Measurements from ENCODE around the gene ACTL10.
"Not testable (repeated sequence)": the region's sequence is repeated elsewhere in the genome, so short reads cannot be mapped to it uniquely, and the experiment has no call there.

ACTL10 gene

DNA sequence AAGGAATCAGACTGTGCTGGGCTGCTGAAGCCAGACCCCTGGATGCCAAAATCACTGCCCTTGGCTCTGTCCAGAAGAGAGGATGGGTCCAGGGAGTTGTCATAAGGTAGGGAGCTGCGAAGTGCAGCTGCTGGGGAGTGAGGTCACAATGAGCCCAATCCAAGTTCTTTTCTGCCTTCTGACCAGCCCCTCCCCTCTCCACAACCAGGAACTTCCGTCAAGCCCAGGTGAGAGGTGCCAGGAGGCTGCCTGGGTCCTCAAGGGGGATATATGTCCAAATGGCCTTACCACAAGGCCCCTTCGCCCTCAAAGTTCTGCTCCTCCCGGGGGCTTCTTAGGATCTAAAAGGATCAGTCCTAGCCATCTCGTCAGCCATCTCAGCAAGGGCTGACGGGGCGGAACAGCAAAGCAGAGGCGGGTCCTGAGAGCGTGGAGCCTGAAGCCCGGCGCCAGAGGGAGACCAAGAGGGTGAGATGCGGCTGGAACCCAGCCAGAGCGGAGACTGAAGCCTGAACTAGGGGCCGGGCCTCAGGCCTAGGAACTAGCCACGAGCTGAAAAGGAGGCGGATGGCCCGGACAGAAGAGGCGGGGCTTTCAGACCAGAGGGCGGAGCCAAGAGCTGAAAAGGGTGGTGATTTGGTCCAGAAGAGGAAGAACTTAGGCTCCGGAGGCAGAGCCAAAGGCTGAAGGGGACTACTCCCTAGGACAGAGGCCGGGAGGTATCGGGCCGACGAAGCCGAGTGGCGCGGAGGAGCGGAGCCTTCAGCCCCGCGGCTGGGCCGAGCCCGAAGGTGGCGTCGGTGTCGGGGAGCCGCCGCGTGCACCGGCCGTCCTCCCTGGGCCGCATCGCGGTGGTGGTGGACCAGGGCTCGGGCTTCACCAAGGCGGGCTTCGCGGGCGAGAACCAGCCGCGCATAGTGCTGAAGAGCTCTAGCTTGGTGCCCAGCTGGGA, at the start of gene ACTL10:
Gene ACTL10, plus strand, starts transcription at position 651 of the 952 bp plus-strand sequence. CDS start 555 bp downstream, outside the sequence.
- DNase-seq (ENCODE audit: low read depth): peak; percentile 99
- H3K27me3 ChIP-seq (replicated peaks; ENCODE audit: control insufficient read depth, insufficient read depth, low read length): no peaks in the 10 kb centered on the region
- peaks cover 29% of the 10 kb centered on the region for H3K36me3 ChIP-seq (ENCODE audit: control insufficient read depth, insufficient read depth, low read length, severe bottlenecking)
- H3K4me1 ChIP-seq (ENCODE audit: control insufficient read depth, insufficient read depth, low read length): peaks cover 36% of the 10 kb centered on the region
- H3K4me3 ChIP-seq (ENCODE audit: low read length): peak within 1 kb of the TSS; percentile 65
- peak within 1 kb of the TSS; percentile 73 for H3K9ac ChIP-seq (ENCODE audit: low read length)
- no peaks in the 10 kb centered on the region for H3K9me3 ChIP-seq (ENCODE audit: control insufficient read depth, low read length)

DNA sequence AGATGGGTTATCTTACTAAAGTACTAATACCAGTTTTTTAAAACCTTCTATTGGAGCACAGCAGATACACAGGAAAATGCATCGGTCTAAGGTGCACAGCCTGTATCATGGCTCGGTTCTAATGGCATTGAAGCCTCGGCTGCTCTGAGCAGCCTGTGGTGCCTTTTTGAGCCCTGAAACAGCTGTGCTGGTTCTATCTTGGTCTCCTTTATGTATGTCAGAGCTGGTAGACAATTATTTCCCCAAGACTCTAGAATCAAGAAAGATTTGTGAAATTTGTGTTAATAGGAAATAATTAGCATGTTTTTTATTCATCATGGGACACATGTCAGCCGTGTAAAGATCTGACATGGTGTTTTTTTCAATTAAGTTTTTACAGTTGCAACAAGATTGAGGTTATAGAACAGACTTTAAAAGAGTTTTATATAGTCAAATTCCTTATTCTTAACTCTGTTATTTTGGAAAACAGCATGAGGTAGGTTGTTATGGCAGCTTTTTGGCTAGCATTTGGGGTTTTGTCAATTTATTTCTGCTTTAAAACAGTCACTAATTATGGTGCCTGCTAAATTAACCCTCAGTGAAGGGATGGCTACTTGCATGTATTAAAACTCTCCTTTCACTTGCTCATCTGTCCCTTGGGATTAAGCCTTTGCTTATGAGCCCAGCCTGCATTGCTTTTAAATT, 44.9 kb upstream of the ACTL10 start:
- no peaks in the 10 kb centered on the region for H3K4me1 ChIP-seq (ENCODE audit: control insufficient read depth, insufficient read depth, low read length)
- no peaks in the 10 kb centered on the region for H3K9me3 ChIP-seq (ENCODE audit: control insufficient read depth, low read length)
- H3K9ac ChIP-seq (ENCODE audit: low read length): no peak overlapping the region
- H3K27me3 ChIP-seq (replicated peaks; ENCODE audit: control insufficient read depth, insufficient read depth, low read length): no peaks in the 10 kb centered on the region
- no peak overlapping the region for H3K4me3 ChIP-seq (ENCODE audit: low read length)
- no peak for DNase-seq (ENCODE audit: low read depth)
- peaks cover 39% of the 10 kb centered on the region for H3K36me3 ChIP-seq (ENCODE audit: control insufficient read depth, insufficient read depth, low read length, severe bottlenecking)

DNA sequence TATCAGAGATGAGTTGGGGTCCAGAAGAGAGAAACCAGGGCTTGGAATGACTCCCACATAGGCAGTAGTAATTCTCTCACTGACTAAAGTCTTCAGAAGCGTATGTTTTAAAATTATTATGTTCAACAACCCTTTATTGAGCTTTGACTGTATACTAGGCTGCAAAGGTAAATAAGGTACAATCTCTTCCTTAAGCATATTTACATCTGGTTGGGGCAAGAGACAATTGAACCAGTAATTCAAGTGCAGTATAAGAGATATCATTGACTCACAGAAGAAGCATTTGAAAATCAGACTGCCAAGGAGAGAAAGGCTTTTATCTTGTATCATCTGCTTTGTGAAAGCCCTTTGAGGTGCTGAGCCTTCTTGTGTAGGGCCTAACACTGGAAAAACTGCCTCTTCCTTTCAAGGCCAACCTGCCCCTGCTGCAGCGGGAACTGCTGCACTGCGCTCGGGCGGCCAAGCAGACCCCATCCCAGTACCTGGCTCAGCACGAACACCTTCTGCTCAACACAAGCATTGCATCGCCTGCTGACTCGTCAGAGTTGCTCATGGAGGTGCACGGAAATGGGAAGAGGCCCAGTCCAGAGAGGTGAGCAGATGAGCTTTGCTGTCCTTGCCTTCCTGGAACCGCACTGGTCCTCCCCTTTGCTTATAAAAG, 43.9 kb upstream of the ACTL10 start:
- Histone ChIP-seq H3K4me1 (ENCODE audit: control insufficient read depth, insufficient read depth, low read length) (no peaks in the 10 kb centered on the region), H3K27me3 (replicated peaks; ENCODE audit: control insufficient read depth, insufficient read depth, low read length) (no peaks in the 10 kb centered on the region), H3K36me3 (ENCODE audit: control insufficient read depth, insufficient read depth, low read length, severe bottlenecking) (peaks cover 35% of the 10 kb centered on the region), H3K9me3 (ENCODE audit: control insufficient read depth, low read length) (no peaks in the 10 kb centered on the region), H3K4me3 (ENCODE audit: low read length) (no peak overlapping the region), H3K9ac (ENCODE audit: low read length) (no peak overlapping the region)
- DNase-seq (ENCODE audit: low read depth): no peak

DNA sequence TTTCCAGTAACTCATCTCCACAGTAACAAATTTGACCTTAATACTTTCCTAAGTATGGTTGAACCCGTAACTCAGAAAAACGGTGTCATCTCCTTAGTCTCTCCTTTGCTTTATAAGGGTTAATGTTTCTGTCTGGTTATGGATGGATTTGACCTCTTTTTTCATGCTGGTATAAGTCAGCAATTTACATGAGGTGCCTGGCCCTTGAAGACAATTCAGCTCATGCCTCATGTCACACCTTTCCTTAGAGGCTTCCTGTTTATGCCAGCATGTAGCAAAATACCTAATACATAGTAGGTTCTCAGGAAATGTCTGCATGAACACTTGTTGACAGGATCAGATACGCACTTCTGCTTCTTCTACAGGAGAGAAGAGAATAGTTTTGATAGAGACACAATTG, 42.3 kb upstream of the ACTL10 start:
- DNase-seq (ENCODE audit: low read depth): no peak
- Histone ChIP-seq H3K9ac (ENCODE audit: low read length) (no peak overlapping the region), H3K9me3 (ENCODE audit: control insufficient read depth, low read length) (no peaks in the 10 kb centered on the region), H3K4me3 (ENCODE audit: low read length) (no peak overlapping the region), H3K4me1 (ENCODE audit: control insufficient read depth, insufficient read depth, low read length) (no peaks in the 10 kb centered on the region), H3K36me3 (ENCODE audit: control insufficient read depth, insufficient read depth, low read length, severe bottlenecking) (peaks cover 51% of the 10 kb centered on the region), H3K27me3 (replicated peaks; ENCODE audit: control insufficient read depth, insufficient read depth, low read length) (no peaks in the 10 kb centered on the region)

DNA sequence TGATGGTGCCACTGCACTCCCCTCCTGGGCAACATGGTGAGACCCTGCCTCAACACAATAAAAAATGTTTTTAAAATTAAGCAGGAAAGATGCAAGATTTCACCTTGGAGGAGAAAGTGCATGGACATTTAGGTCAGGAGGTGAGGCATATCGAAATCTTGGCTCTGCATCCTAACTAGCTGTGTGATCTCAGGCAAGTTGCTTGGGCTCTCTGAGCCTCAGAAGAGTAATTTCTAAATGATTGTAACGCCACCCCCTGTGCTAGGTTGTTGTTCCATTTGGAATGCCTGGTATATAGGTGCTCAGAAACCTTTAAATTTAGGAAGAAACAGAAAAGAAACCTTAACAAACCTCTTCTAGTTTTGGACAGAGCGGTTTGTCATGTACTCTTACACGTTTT, 40.6 kb upstream of the ACTL10 start:
- Histone ChIP-seq H3K9ac (ENCODE audit: low read length) (no peak overlapping the region), H3K9me3 (ENCODE audit: control insufficient read depth, low read length) (no peaks in the 10 kb centered on the region), H3K36me3 (ENCODE audit: control insufficient read depth, insufficient read depth, low read length, severe bottlenecking) (peaks cover 65% of the 10 kb centered on the region), H3K27me3 (replicated peaks; ENCODE audit: control insufficient read depth, insufficient read depth, low read length) (no peaks in the 10 kb centered on the region), H3K4me3 (ENCODE audit: low read length) (no peak overlapping the region), H3K4me1 (ENCODE audit: control insufficient read depth, insufficient read depth, low read length) (no peaks in the 10 kb centered on the region)
- DNase-seq (ENCODE audit: low read depth): no peak

DNA sequence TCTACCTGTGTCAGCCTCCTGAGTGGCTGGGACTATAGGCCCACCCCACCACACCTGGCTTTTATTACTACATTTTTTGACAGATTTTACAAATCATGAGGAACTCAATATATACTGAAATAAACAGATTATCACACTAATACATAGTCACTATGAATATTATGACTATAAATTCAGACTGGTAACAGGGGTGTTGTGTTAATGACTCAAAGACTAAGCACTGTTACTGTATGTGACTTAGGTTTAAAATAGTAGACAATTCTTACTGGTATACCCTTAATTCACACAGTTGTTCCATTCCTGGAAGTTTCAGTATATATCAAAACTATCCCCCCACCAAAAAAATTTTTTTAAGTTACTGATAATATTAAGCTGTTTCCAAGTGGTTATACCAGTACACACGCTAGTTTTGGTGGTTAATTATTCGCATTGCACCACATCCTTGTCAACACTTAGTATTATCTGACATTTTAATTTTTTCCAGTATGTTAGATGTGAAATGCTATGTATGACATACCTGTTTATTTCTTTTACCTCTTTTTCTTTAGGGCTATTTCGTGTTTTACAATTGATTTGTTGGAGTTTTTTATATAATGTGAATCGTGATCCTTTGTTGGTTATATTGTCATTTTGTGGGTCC, 39.0 kb upstream of the ACTL10 start:
- Histone ChIP-seq H3K36me3 (ENCODE audit: control insufficient read depth, insufficient read depth, low read length, severe bottlenecking) (peaks cover 65% of the 10 kb centered on the region), H3K27me3 (replicated peaks; ENCODE audit: control insufficient read depth, insufficient read depth, low read length) (no peaks in the 10 kb centered on the region)

DNA sequence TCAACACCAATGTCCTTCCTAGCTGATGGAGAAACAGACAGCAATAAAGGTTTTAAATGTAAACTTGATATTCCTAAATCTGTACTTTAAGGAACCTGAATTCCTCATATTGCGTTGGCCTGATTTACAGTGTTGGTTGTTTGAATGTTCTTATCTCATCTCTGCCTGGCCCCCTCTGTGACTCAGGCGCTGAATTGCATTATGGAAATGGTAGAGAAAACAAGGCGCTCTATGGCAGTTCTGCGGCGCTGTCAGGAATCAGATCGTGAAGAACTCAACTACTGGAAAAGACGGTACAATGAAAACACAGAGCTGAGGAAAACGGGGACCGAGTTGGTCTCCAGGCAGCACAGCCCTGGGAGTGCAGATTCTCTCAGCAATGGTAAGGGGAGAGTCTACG, 37.2 kb upstream of the ACTL10 start:
- Histone ChIP-seq H3K9ac (ENCODE audit: low read length) (no peak overlapping the region), H3K27me3 (replicated peaks; ENCODE audit: control insufficient read depth, insufficient read depth, low read length) (no peaks in the 10 kb centered on the region), H3K4me3 (ENCODE audit: low read length) (no peak overlapping the region), H3K4me1 (ENCODE audit: control insufficient read depth, insufficient read depth, low read length) (no peaks in the 10 kb centered on the region), H3K9me3 (ENCODE audit: control insufficient read depth, low read length) (no peaks in the 10 kb centered on the region), H3K36me3 (ENCODE audit: control insufficient read depth, insufficient read depth, low read length, severe bottlenecking) (peaks cover 60% of the 10 kb centered on the region)
- DNase-seq (ENCODE audit: low read depth): no peak

More for the DNA sequence above, 39.0 kb upstream of the ACTL10 start:
- H3K4me1 ChIP-seq (ENCODE audit: control insufficient read depth, insufficient read depth, low read length): no peaks in the 10 kb centered on the region
- no peak overlapping the region for H3K4me3 ChIP-seq (ENCODE audit: low read length)
- no peaks in the 10 kb centered on the region for H3K9me3 ChIP-seq (ENCODE audit: control insufficient read depth, low read length)
- DNase-seq (ENCODE audit: low read depth): no peak
- H3K9ac ChIP-seq (ENCODE audit: low read length): no peak overlapping the region

DNA sequence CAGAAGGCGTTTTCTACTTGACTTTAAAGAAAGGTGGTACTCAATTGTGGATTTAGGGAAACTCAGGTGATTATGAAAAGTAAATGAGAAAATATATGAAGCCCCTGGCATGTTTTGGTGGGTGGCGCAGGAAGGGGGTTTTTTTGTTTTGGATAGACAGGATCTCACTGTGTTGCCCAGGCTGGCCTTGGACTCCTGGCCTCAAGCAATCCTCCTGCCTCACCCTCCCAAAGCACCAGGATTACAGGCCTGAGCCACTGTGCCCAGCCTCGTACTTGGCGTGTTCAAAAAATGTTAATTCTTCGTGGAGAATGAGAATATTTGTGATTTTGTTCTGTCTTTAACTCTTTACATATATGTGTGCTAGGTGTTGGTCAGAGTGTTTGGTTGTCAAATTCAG, 36.8 kb upstream of the ACTL10 start:
- peaks cover 56% of the 10 kb centered on the region for H3K36me3 ChIP-seq (ENCODE audit: control insufficient read depth, insufficient read depth, low read length, severe bottlenecking)
- H3K4me1 ChIP-seq (ENCODE audit: control insufficient read depth, insufficient read depth, low read length): no peaks in the 10 kb centered on the region
- no peak overlapping the region for H3K9ac ChIP-seq (ENCODE audit: low read length)
- no peaks in the 10 kb centered on the region for H3K9me3 ChIP-seq (ENCODE audit: control insufficient read depth, low read length)
- no peaks in the 10 kb centered on the region for H3K27me3 ChIP-seq (replicated peaks; ENCODE audit: control insufficient read depth, insufficient read depth, low read length)
- H3K4me3 ChIP-seq (ENCODE audit: low read length): no peak overlapping the region
- DNase-seq (ENCODE audit: low read depth): no peak

DNA sequence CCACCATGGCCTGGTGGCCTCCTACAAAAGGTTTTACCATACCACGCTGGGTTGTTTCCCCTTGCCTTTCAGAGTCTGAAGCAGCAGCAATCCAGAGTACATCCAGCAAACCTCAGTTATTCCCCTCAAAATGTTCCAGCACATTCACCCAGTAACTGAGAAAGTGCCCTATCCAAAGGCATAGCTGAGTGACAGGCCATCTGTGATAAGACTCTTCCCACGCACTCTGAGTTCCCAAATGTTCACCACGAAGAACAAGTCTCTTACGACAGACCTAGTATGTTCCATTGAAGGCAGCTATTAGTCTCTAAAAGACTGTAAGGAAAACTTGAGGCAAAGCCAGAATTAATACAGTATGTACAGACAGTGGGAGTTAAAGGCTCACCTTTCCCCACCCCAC, 36.2 kb upstream of the ACTL10 start:
- Histone ChIP-seq H3K4me3 (ENCODE audit: low read length) (no peak overlapping the region), H3K9me3 (ENCODE audit: control insufficient read depth, low read length) (no peaks in the 10 kb centered on the region), H3K9ac (ENCODE audit: low read length) (no peak overlapping the region), H3K27me3 (replicated peaks; ENCODE audit: control insufficient read depth, insufficient read depth, low read length) (no peaks in the 10 kb centered on the region), H3K4me1 (ENCODE audit: control insufficient read depth, insufficient read depth, low read length) (no peaks in the 10 kb centered on the region), H3K36me3 (ENCODE audit: control insufficient read depth, insufficient read depth, low read length, severe bottlenecking) (peaks cover 54% of the 10 kb centered on the region)
- no peak for DNase-seq (ENCODE audit: low read depth)

DNA sequence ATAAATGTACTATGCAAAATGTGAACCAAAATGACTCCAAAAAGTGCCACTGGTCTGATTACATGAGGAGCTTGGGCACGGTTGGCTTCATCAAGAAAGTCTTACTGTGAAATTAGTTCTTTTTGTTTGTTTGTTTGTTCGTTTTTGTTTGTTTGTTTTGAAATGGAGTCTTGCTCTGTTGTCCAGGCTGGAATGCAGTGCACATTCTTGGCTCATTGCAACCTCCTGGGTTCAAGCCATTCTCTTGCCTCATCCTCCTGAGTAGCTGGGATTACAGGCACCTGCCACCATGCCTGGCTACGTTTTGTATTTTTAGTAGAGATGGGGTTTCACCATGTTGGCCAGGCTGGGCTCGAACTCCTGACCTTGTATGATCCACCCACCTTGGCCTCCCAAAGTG, 34.8 kb upstream of the ACTL10 start:
- H3K36me3 ChIP-seq (ENCODE audit: control insufficient read depth, insufficient read depth, low read length, severe bottlenecking): peaks cover 51% of the 10 kb centered on the region
- not testable (repeated sequence) for DNase-seq (ENCODE audit: low read depth); H3K27me3 ChIP-seq (replicated peaks; ENCODE audit: control insufficient read depth, insufficient read depth, low read length)

DNA sequence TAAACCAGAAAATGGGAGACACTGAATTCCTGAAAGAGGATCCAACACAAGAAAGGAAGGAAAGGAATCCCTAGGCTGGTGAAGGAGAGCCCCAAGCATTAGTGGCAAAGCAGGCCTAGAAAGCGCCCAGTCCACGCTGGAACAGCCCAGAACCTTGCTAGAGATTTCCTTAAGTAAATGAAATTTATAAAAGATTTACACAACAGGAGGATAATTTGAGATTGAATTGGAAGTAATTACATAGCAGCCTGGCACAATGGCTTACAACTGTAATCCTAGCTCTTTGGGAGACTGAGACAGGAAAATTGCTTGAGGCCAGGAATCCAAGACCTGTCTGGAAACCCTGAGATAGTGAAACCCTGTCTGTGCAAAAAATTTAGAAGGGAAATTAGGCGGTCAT, 31.4 kb upstream of the ACTL10 start:
- Histone ChIP-seq H3K36me3 (ENCODE audit: control insufficient read depth, insufficient read depth, low read length, severe bottlenecking) (peaks cover 49% of the 10 kb centered on the region), H3K4me1 (ENCODE audit: control insufficient read depth, insufficient read depth, low read length) (no peaks in the 10 kb centered on the region), H3K27me3 (replicated peaks; ENCODE audit: control insufficient read depth, insufficient read depth, low read length) (no peaks in the 10 kb centered on the region), H3K4me3 (ENCODE audit: low read length) (no peak overlapping the region), H3K9me3 (ENCODE audit: control insufficient read depth, low read length) (no peaks in the 10 kb centered on the region), H3K9ac (ENCODE audit: low read length) (no peak overlapping the region)
- DNase-seq (ENCODE audit: low read depth): no peak

More for the DNA sequence above, 34.8 kb upstream of the ACTL10 start:
- not testable (repeated sequence) for H3K9me3 ChIP-seq (ENCODE audit: control insufficient read depth, low read length); H3K4me3 ChIP-seq (ENCODE audit: low read length); H3K9ac ChIP-seq (ENCODE audit: low read length); H3K4me1 ChIP-seq (ENCODE audit: control insufficient read depth, insufficient read depth, low read length)
